Nephron (organoid): ENCODE measurements around the gene MC2R.
A peak's percentile ranks its signal among the peaks of the same experiment; 100 is the strongest.
"Not testable (repeated sequence)": the region's sequence is repeated elsewhere in the genome, so short reads cannot be mapped to it uniquely, and the experiment has no call there.

Source experiments
- H3K27ac Mint-ChIP-seq, 3 experiments: 2 replicates each; pipeline ENCODE4 v1.8.0; 2020; ENCODE audit warnings: mixed read lengths in 3 of 3, mild to moderate bottlenecking in 2 of 3, moderate library complexity in 1 of 3
- H3K27me3 Mint-ChIP-seq: 2 replicates; pipeline ENCODE4 v1.8.0; 2021; ENCODE audit warnings: low read depth, mild to moderate bottlenecking, moderate library complexity, mixed read lengths
- H3K36me3 Mint-ChIP-seq: 2 replicates; pipeline ENCODE4 v1.8.0; 2020; ENCODE audit warnings: low read depth, mixed read lengths
- H3K4me1 Mint-ChIP-seq: 2 replicates; pipeline ENCODE4 v1.8.0; 2020; ENCODE audit warnings: mixed read lengths
- H3K4me3 Mint-ChIP-seq, 3 experiments: 2 replicates each; pipeline ENCODE4 v1.8.0; 2020; ENCODE audit warnings: mild to moderate bottlenecking in 3 of 3, mixed read lengths in 3 of 3, moderate library complexity in 2 of 3
- H3K9me3 Mint-ChIP-seq: 2 replicates; pipeline ENCODE4 v1.8.0; 2020; ENCODE audit warnings: mixed read lengths
- TF ChIP-seq, protein P1 (sequence below), 3 experiments: fragments of 200-600 bp; sonication (generic); IDR thresholded peaks; one replicate each; pipeline ENCODE4 v1.5.0; 2021; ENCODE audit warnings: antibody characterized with exemption in 3 of 3; ENCODE audit not compliant: unreplicated experiment in 3 of 3

MC2R gene

GRCh38 chr18:13872373-13872772, 43.0 kb downstream of the MC2R start:
- Mint-ChIP-seq H3K9me3 (no peaks in the 10 kb centered on the region), H3K36me3 (no peaks in the 10 kb centered on the region), H3K4me1 (no peaks in the 10 kb centered on the region), H3K4me3 (no peak overlapping the region), H3K27ac (no peak overlapping the region), H3K27me3 (peaks cover 57% of the 10 kb centered on the region)
- TF ChIP-seq, protein P1, sequence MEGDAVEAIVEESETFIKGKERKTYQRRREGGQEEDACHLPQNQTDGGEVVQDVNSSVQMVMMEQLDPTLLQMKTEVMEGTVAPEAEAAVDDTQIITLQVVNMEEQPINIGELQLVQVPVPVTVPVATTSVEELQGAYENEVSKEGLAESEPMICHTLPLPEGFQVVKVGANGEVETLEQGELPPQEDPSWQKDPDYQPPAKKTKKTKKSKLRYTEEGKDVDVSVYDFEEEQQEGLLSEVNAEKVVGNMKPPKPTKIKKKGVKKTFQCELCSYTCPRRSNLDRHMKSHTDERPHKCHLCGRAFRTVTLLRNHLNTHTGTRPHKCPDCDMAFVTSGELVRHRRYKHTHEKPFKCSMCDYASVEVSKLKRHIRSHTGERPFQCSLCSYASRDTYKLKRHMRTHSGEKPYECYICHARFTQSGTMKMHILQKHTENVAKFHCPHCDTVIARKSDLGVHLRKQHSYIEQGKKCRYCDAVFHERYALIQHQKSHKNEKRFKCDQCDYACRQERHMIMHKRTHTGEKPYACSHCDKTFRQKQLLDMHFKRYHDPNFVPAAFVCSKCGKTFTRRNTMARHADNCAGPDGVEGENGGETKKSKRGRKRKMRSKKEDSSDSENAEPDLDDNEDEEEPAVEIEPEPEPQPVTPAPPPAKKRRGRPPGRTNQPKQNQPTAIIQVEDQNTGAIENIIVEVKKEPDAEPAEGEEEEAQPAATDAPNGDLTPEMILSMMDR (IDR thresholded peaks at IDR 0.05; ENCODE audit: unreplicated experiment in 3 of 3) = no peak

- no peaks in the 10 kb centered on the region for H3K4me1 Mint-ChIP-seq
- H3K36me3 Mint-ChIP-seq = no peaks in the 10 kb centered on the region
- no peak overlapping the region for H3K4me3 Mint-ChIP-seq
- peaks cover 63% of the 10 kb centered on the region for H3K27me3 Mint-ChIP-seq
- TF ChIP-seq, protein P1 (IDR thresholded peaks at IDR 0.05; ENCODE audit: unreplicated experiment in 3 of 3) = no peak
- no peaks in the 10 kb centered on the region for H3K9me3 Mint-ChIP-seq
- H3K27ac Mint-ChIP-seq = no peak overlapping the region
Observed at GRCh38 chr18:13871701-13872100, 43.6 kb downstream of the MC2R start.

DNA sequence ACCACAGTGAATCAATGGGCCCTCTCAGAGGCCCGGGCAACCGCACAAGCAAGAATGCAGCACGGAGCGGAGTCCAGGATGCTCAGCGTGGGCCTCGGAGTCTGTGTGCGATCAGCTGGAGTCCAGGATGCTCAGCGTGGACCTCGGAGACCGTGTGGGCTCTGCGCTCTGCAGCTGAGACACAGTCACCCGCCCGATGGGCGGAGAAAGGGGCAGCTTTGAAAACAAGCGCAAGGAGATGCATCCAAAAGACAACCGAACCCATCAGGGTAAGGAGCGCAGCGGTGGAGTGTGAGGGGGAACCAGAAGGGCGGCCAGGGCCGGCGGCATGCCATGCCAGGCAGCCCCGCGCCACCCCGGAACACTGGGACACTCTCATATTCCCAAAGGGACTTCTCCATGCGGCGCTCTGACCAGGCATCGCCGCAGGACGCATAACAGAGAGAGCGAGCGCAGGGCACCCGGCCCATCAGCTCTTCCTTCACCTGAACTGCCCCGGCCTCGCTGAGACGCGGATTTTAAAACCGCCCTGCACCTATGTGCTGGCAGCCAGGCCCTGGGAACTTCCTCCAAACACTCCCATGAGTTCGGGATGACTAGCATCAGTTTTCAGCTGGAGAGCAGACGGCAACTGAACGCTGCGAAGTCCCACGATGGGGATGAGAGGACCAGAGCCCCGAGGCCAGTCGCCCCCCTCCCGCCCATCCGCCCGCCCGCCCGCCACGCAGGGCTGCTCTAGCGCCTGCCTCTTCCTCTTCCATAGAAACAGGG, 46.6 kb downstream of the MC2R start:
- Mint-ChIP-seq H3K27ac (no peak overlapping the region), H3K36me3 (no peaks in the 10 kb centered on the region), H3K27me3 (peaks cover 71% of the 10 kb centered on the region), H3K9me3 (no peaks in the 10 kb centered on the region), H3K4me3 (peak overlapping the region in 1 of 3 experiments; percentile 12), H3K4me1 (no peaks in the 10 kb centered on the region)
- TF ChIP-seq, protein P1 (IDR thresholded peaks at IDR 0.05; ENCODE audit: unreplicated experiment in 3 of 3) = no peak

GRCh38 chr18:13862898-13863297, 52.4 kb downstream of the MC2R start:
- not testable (repeated sequence) for H3K4me1 Mint-ChIP-seq, H3K36me3 Mint-ChIP-seq, H3K27ac Mint-ChIP-seq, H3K4me3 Mint-ChIP-seq, H3K9me3 Mint-ChIP-seq
- H3K27me3 Mint-ChIP-seq = peaks cover 24% of the 10 kb centered on the region

DNA sequence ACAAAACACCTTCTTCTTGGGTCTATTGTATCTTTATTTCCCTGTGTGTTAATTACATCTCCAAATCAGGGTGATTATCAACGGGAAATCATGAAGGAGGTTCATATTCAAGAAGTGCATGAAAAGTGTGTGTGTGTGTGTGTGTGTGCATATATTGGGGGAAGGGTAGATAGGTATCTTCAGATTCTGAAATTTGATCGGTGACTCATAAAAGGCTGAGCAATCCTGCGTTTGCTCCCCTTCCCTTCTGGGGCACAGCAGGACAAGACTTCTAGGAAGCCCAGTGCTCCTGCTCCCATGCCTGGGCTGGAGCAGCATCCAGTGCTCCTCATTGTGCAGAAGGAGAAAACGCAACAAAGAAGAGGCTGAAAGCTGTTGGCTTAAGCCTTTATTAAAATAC, 65.5 kb downstream of the MC2R start:
- peaks cover 4% of the 10 kb centered on the region for H3K27me3 Mint-ChIP-seq
- no peak overlapping the region for H3K4me3 Mint-ChIP-seq
- peaks cover 3% of the 10 kb centered on the region for H3K36me3 Mint-ChIP-seq
- H3K9me3 Mint-ChIP-seq = peaks cover 41% of the 10 kb centered on the region
- TF ChIP-seq, protein P1 (IDR thresholded peaks at IDR 0.05; ENCODE audit: unreplicated experiment in 3 of 3) = no peak
- H3K27ac Mint-ChIP-seq = no peak overlapping the region
- no peaks in the 10 kb centered on the region for H3K4me1 Mint-ChIP-seq

DNA sequence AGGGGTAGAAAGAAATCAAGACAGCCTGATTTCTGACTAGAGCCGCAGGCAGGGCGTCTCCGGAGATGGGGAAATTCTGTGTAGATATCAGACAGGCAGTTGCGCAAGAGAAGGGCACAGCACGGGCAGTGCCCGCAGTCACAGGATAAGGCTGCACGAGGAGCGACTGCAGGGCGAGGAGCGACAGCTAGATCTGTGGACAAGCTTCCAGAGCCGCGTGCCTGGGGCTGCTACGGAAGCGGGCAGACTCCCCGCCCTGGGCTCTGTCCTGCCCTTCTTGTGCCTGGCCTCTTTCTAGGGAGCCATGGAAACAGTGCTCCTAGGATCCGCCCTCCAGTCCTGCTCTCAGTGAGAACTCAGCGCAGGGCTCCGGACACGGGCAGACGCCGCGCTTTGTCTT, 78.8 kb downstream of the MC2R start:
- TF ChIP-seq, protein P1 (IDR thresholded peaks at IDR 0.05; ENCODE audit: unreplicated experiment in 3 of 3) = no peak
- Mint-ChIP-seq H3K4me1 (no peaks in the 10 kb centered on the region), H3K36me3 (no peaks in the 10 kb centered on the region), H3K27ac (no peak overlapping the region), H3K9me3 (peaks cover under 1% of the 10 kb centered on the region), H3K27me3 (peaks cover 9% of the 10 kb centered on the region), H3K4me3 (no peak overlapping the region)
